ENCODE data around the gene RNF222. TPM values are rescaled to one million over a fixed set of nuclear protein-coding genes. Genes with fewer than 3 reads are reported as not detected.

Gene RNF222
- total and polyA plus RNA-seq, 2 experiments from 2014 or later = 0.07 TPM; not detected in 1

DNA sequence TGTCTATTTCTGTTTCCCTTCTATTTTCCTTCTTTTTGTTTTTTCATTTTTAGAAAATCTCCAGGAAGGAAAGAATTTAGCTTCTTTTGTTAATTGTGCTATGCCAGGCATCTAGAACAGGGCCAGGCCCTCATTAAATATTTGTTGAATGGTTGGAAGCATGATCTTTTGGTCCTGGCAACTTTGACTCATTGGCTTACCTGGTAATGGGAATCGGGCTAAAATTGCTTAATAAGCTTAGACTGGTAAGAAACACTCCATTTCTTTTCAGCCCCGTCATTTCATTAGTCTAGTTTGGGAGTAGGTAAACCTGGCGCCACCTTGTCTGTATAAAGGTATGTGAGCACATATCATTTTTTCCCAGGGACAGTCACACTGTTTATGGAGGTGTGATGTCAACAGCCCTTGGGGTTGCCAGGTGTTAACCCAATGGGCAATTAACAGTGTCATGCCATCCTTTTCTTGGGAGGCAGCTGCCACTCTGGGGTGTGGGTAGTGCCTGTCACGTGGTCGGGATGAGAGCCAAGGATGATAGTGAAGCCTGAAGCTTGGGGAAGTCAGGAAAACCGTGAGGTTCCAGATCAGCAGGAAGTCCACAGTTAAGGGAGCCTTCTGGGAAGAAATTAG is 28.6 kb upstream of the RNF222 start:
- Histone ChIP-seq H3K27ac (ENCODE audit: low read depth) (no peak overlapping the region), H3K27me3 (ENCODE audit: insufficient read depth) (no peaks in the 10 kb centered on the region), H3K4me1 (ENCODE audit: insufficient read depth) (no peaks in the 10 kb centered on the region), H3K9me2 (ENCODE audit: insufficient read depth) (no peaks in the 10 kb centered on the region; the same call in 1 of the 2 replicates), H3K36me3 (ENCODE audit: insufficient read depth) (no peaks in the 10 kb centered on the region), H2AFZ (0 out of 2 replicates have a peak overlapping the region, but pooled peaks have one; percentile 12), H3K79me2 (replicated peaks; ENCODE audit: insufficient read depth) (no peaks in the 10 kb centered on the region), H3K4me3 (no peak overlapping the region), H4K20me1 (replicated peaks; ENCODE audit: insufficient read depth) (no peaks in the 10 kb centered on the region), H3F3A (replicated peaks; ENCODE audit: low read depth) (no peaks in the 10 kb centered on the region), H3K4me2 (no peak overlapping the region)
- no peak for TF ChIP-seq ZNF331 (CRISPR knock-in tag; IDR thresholded peaks at IDR 0.05; ENCODE audit: low read depth)
- Mint-ChIP-seq H3K4me3 (no peak overlapping the region), H3K4me1 (no peaks in the 10 kb centered on the region), H3K27ac (peak overlapping the region; percentile 43; the same call in 1 of the 2 replicates), H3K36me3 (ENCODE audit: low read depth) (no peaks in the 10 kb centered on the region), H3K9me3 (no peaks in the 10 kb centered on the region), H3K27me3 (ENCODE audit: insufficient read depth, low read depth, poor library complexity) (peaks cover 5% of the 10 kb centered on the region)
- DNase-seq (ENCODE audit: low spot score) (no peak), ATAC-seq (no peak)

- DNase-seq (ENCODE audit: low spot score) = no peak
- Histone ChIP-seq H3K36me3 (ENCODE audit: insufficient read depth) (no peaks in the 10 kb centered on the region), H3K27ac (ENCODE audit: low read depth) (no peak overlapping the region), H3K4me2 (no peak overlapping the region), H3K4me1 (ENCODE audit: insufficient read depth) (no peaks in the 10 kb centered on the region), H3K79me2 (replicated peaks; ENCODE audit: insufficient read depth) (no peaks in the 10 kb centered on the region), H4K20me1 (replicated peaks; ENCODE audit: insufficient read depth) (no peaks in the 10 kb centered on the region), H3F3A (replicated peaks; ENCODE audit: low read depth) (no peaks in the 10 kb centered on the region), H3K9me2 (ENCODE audit: insufficient read depth) (no peaks in the 10 kb centered on the region), H2AFZ (no peak overlapping the region), H3K27me3 (ENCODE audit: insufficient read depth) (no peaks in the 10 kb centered on the region), H3K4me3 (no peak overlapping the region)
- TF ChIP-seq STAT1 (IDR thresholded peaks at IDR 0.05; ENCODE audit: unreplicated experiment) = no peak
- TF ChIP-seq EZH2 (IDR thresholded peaks at IDR 0.05; ENCODE audit: low read depth, unreplicated experiment) = no peak
- TF ChIP-seq CTCF (conservative IDR thresholded peaks at IDR 0.05; ENCODE audit: low read depth in 2 of 2) = peak in 1 of 2 experiments; percentile 25; a peak in 2 of 4 replicates
- TF ChIP-seq NANOG (IDR thresholded peaks at IDR 0.05; ENCODE audit: borderline replicate concordance) = no peak
- no peak for TF ChIP-seq ZNF114 (CRISPR knock-in tag; IDR thresholded peaks at IDR 0.05)
- H3K27ac Mint-ChIP-seq = no peak overlapping the region
- H3K27me3 Mint-ChIP-seq (ENCODE audit: insufficient read depth, low read depth, poor library complexity) = no peaks in the 10 kb centered on the region
- no peak overlapping the region for H3K4me3 Mint-ChIP-seq
- H3K4me1 Mint-ChIP-seq = no peaks in the 10 kb centered on the region
- H3K36me3 Mint-ChIP-seq (ENCODE audit: low read depth) = no peaks in the 10 kb centered on the region
- no peaks in the 10 kb centered on the region for H3K9me3 Mint-ChIP-seq
- ATAC-seq = peak; percentile 37; the same call in 2 of the 3 replicates
Observed at GRCh38 chr17:8421571-8421970, 23.9 kb upstream of the RNF222 start.

DNA sequence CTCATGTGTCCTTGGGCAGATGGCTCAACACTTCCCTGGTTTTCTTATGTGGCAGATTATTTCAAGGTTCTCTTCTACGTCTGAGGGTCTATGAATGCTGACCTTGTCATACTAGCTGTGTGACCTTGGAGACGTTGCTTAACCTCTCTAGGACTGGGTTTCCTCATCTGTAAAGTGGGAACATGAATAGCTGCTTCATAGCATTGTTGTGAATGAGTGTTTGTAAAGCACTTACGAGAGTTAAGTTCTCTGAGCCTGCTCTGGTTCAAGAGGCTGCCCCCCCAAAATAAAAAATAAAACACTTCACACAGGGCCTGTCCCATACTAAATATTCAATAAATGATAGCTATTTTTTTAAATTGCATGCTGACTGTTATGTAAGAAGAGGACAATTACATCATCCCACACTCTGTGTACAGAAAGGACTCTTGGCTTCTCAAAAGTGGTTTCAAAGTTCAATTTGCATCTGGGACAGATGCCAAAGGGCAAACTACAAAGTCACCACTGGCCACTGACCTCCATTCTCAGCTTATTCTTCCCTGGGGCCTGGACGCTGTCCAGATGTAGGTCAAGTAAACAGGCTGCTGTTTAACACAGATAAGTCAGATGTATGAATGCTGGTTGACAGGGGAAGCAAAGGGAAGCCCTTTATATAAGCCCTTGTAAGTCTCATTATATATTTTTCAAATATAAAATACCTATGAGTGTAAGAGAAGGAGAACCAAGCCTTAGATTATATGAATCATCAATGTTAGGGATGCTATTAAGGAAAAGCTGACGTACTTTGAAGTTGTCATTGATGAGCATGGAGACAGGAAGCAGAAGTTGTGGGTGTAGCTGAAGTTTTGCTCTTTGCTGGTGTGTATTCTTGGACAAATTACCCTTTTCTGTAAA is 22.7 kb upstream of the RNF222 start:
- no peaks in the 10 kb centered on the region for H4K20me1 ChIP-seq (replicated peaks; ENCODE audit: insufficient read depth)
- H3K79me2 ChIP-seq (replicated peaks; ENCODE audit: insufficient read depth) = no peaks in the 10 kb centered on the region
- Mint-ChIP-seq H3K4me3 (no peak overlapping the region), H3K27me3 (ENCODE audit: insufficient read depth, low read depth, poor library complexity) (no peaks in the 10 kb centered on the region), H3K27ac (no peak overlapping the region), H3K9me3 (no peaks in the 10 kb centered on the region), H3K4me1 (no peaks in the 10 kb centered on the region), H3K36me3 (ENCODE audit: low read depth) (no peaks in the 10 kb centered on the region)
- H2AFZ ChIP-seq = no peak overlapping the region
- H3F3A ChIP-seq (replicated peaks; ENCODE audit: low read depth) = no peaks in the 10 kb centered on the region
- no peaks in the 10 kb centered on the region for H3K9me2 ChIP-seq (ENCODE audit: insufficient read depth)
- no peaks in the 10 kb centered on the region for H3K4me1 ChIP-seq (ENCODE audit: insufficient read depth)
- no peak for TF ChIP-seq EZH2 (IDR thresholded peaks at IDR 0.05; ENCODE audit: low read depth, unreplicated experiment)
- TF ChIP-seq CREB1 (CRISPR knock-in tag; IDR thresholded peaks at IDR 0.05; ENCODE audit: low read depth) = no peak
- no peak for TF ChIP-seq EZH2phosphoT487 (IDR thresholded peaks at IDR 0.05; ENCODE audit: unreplicated experiment)
- TF ChIP-seq JUNB (IDR thresholded peaks at IDR 0.05; ENCODE audit: unreplicated experiment) = no peak
- no peak overlapping the region for H3K4me3 ChIP-seq
- DNase-seq (ENCODE audit: low spot score) = no peak
- no peak overlapping the region for H3K27ac ChIP-seq (ENCODE audit: low read depth)
- H3K36me3 ChIP-seq (ENCODE audit: insufficient read depth) = no peaks in the 10 kb centered on the region
- H3K4me2 ChIP-seq = no peak overlapping the region
- no peak for ATAC-seq
- H3K27me3 ChIP-seq (ENCODE audit: insufficient read depth) = no peaks in the 10 kb centered on the region

All from GM23338 (cell line).